Mucosa of rectum (tissue), 2 donors: ENCODE data around the gene DUSP2.

Experiments used
- H3K27ac ChIP-seq, 2 donors: one replicate each; pipeline ENCODE4 v1.7.0; 2013; ENCODE audit warnings: inconsistent platforms in 2 of 2, low read depth in 2 of 2, low read length in 2 of 2
- H3K27me3 ChIP-seq, 2 donors: one replicate each; pipeline ENCODE4 v1.7.0; 2013; ENCODE audit warnings: low read length in 2 of 2; ENCODE audit not compliant: control insufficient read depth in 2 of 2, insufficient read depth in 2 of 2
- H3K36me3 ChIP-seq, 2 donors: one replicate each; pipeline ENCODE4 v1.7.0; 2013; ENCODE audit warnings: low read length in 2 of 2; ENCODE audit not compliant: control insufficient read depth in 2 of 2, insufficient read depth in 2 of 2
- H3K4me1 ChIP-seq, 2 donors: one replicate each; pipeline ENCODE4 v1.7.0; 2013; ENCODE audit warnings: low read length in 2 of 2, mild to moderate bottlenecking in 1 of 2; ENCODE audit not compliant: control insufficient read depth in 2 of 2, insufficient read depth in 2 of 2
- H3K4me3 ChIP-seq, 2 donors: one replicate each; pipeline ENCODE4 v1.7.0; 2013; ENCODE audit warnings: low read length in 2 of 2
- H3K9ac ChIP-seq, 2 donors: one replicate each; pipeline ENCODE4 v1.7.0; 2013; ENCODE audit warnings: low read length in 2 of 2, low read depth in 1 of 2, mild to moderate bottlenecking in 1 of 2
- H3K9me3 ChIP-seq, 2 donors: one replicate each; pipeline ENCODE4 v1.7.0; 2013; ENCODE audit warnings: low read length in 2 of 2; ENCODE audit not compliant: control insufficient read depth in 2 of 2
- donor health status: healthy.
- donor health status: Normal muscosa, but diverticular disease.

The DUSP2 gene

GRCh38 chr2:96145036-96145847 is at the start of gene DUSP2:
Gene DUSP2 (minus strand): TSS chr2:96145440. CDS start chr2:96145354, 86 bp downstream.
- no peaks in the 10 kb centered on the region for H3K27me3 ChIP-seq
- peak within 1 kb of the TSS; percentile 56 to 65 for H3K9ac ChIP-seq
- peaks cover 26 to 29% of the 10 kb centered on the region in 2 donors for H3K4me1 ChIP-seq
- H3K9me3 ChIP-seq, result no peaks in the 10 kb centered on the region
- H3K4me3 ChIP-seq, result peak within 1 kb of the TSS; percentile 67 to 70
- no peaks in the 10 kb centered on the region for H3K36me3 ChIP-seq
- peak within 1 kb of the TSS; percentile 65 to 68 for H3K27ac ChIP-seq

DNA sequence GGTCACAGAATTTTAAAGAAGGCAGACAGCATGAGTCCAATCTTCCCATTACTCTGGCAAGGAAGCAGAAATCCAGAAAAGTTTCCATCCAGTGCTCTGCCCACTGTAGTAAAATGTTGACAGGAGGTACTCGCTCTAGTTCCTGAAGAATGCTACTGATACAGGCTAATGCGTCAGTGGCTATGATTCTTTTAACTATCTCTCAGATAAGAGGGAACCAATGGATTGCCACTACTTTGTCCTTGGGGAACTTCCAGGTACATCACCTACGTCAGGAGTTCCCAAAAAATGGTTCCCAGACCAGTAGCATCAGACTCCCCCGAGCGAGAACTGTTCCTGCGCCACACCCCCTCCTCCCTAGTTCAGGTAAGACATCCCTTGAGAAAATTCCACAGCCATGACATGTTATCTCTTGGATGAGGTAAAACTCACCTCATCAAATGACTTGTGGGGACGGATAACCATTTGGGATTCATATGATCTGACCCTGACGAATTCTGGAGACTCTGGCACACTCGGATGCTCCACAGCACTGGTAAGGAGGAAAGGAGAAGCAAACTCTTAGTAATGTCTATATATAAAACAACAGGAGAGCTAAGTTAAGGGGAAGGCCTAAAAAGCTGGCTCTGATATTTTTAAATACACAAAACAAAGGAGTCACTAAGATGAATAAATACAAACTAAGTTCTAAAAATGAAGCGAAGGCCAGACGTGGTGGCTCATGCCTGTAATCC is 46.9 kb upstream of the DUSP2 start:
- H3K4me1 ChIP-seq, result peaks cover 9 to 12% of the 10 kb centered on the region in 2 donors
- H3K27ac ChIP-seq, result no peak overlapping the region
- no peaks in the 10 kb centered on the region for H3K9me3 ChIP-seq
- H3K4me3 ChIP-seq, result no peak overlapping the region
- no peaks in the 10 kb centered on the region for H3K27me3 ChIP-seq
- peaks cover 44 to 59% of the 10 kb centered on the region in 2 donors for H3K36me3 ChIP-seq
- H3K9ac ChIP-seq, result no peak overlapping the region

GRCh38 chr2:96188821-96189526 is 43.7 kb upstream of the DUSP2 start:
- Histone ChIP-seq H3K4me3 (no peak overlapping the region), H3K27me3 (no peaks in the 10 kb centered on the region), H3K4me1 (no peaks in the 10 kb centered on the region), H3K9ac (no peak overlapping the region), H3K27ac (no peak overlapping the region), H3K36me3 (peaks cover 52 to 74% of the 10 kb centered on the region in 2 donors), H3K9me3 (no peaks in the 10 kb centered on the region)

- Histone ChIP-seq H3K27ac (no peak overlapping the region), H3K36me3 (peaks cover 30 to 51% of the 10 kb centered on the region in 2 donors), H3K4me1 (no peaks in the 10 kb centered on the region), H3K4me3 (no peak overlapping the region), H3K27me3 (no peaks in the 10 kb centered on the region), H3K9ac (no peak overlapping the region), H3K9me3 (no peaks in the 10 kb centered on the region)
These were observed 41.3 kb upstream of the DUSP2 start for GRCh38 chr2:96186562-96186961.

- H3K9ac ChIP-seq, result no peak overlapping the region
- H3K27ac ChIP-seq, result no peak overlapping the region
- peaks cover 27 to 45% of the 10 kb centered on the region in 2 donors for H3K36me3 ChIP-seq
- H3K9me3 ChIP-seq, result no peaks in the 10 kb centered on the region
- no peaks in the 10 kb centered on the region for H3K4me1 ChIP-seq
- H3K4me3 ChIP-seq, result no peak overlapping the region
- no peaks in the 10 kb centered on the region for H3K27me3 ChIP-seq
These were observed 40.3 kb upstream of the DUSP2 start for GRCh38 chr2:96185516-96185915.

DNA sequence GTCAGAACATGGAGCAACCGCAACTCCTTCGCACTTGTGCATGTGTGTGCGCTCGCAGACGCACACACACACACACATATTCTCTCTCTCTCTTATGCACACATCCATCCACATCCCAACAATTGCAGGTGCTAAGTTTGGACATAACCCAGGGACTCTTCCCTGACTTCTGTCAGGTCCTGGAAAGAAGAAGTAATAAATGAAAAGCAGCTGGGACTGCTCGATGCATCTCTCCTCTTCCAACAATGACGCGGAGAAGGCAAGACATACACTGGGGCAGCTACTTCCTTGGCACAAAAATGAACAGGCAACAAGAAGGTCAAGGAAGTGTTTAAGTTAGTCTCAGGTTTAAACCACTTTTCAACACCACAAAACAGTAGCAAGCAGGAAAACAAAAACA is 39.7 kb upstream of the DUSP2 start:
- no peak overlapping the region for H3K9ac ChIP-seq
- no peaks in the 10 kb centered on the region for H3K4me1 ChIP-seq
- no peak overlapping the region for H3K4me3 ChIP-seq
- no peak overlapping the region for H3K27ac ChIP-seq
- no peaks in the 10 kb centered on the region for H3K9me3 ChIP-seq
- no peaks in the 10 kb centered on the region for H3K27me3 ChIP-seq
- peaks cover 24 to 40% of the 10 kb centered on the region in 2 donors for H3K36me3 ChIP-seq

- Histone ChIP-seq H3K27me3 (no peaks in the 10 kb centered on the region), H3K4me1 (no peaks in the 10 kb centered on the region), H3K27ac (no peak overlapping the region), H3K9ac (no peak overlapping the region), H3K9me3 (no peaks in the 10 kb centered on the region), H3K4me3 (no peak overlapping the region), H3K36me3 (peaks cover 22 to 38% of the 10 kb centered on the region in 2 donors)
These were observed 38.9 kb upstream of the DUSP2 start for GRCh38 chr2:96184188-96184587.

GRCh38 chr2:96181529-96181928 is 36.3 kb upstream of the DUSP2 start:
- Histone ChIP-seq H3K36me3 (peaks cover 11 to 25% of the 10 kb centered on the region in 2 donors), H3K9me3 (no peaks in the 10 kb centered on the region), H3K4me1 (no peaks in the 10 kb centered on the region), H3K9ac (no peak overlapping the region), H3K4me3 (no peak overlapping the region), H3K27ac (no peak overlapping the region), H3K27me3 (no peaks in the 10 kb centered on the region)

- Histone ChIP-seq H3K9ac (no peak overlapping the region), H3K9me3 (no peaks in the 10 kb centered on the region), H3K27ac (no peak overlapping the region), H3K4me1 (no peaks in the 10 kb centered on the region), H3K4me3 (no peak overlapping the region), H3K27me3 (no peaks in the 10 kb centered on the region), H3K36me3 (peaks cover 4 to 15% of the 10 kb centered on the region in 2 donors)
These were observed 35.3 kb upstream of the DUSP2 start for GRCh38 chr2:96180521-96180920.

GRCh38 chr2:96180002-96180401 is 34.8 kb upstream of the DUSP2 start:
- no peaks in the 10 kb centered on the region for H3K4me1 ChIP-seq
- no peaks in the 10 kb centered on the region for H3K9me3 ChIP-seq
- no peak overlapping the region for H3K27ac ChIP-seq
- peaks cover 4 to 10% of the 10 kb centered on the region in 2 donors for H3K36me3 ChIP-seq
- no peaks in the 10 kb centered on the region for H3K27me3 ChIP-seq
- H3K9ac ChIP-seq, result no peak overlapping the region
- H3K4me3 ChIP-seq, result no peak overlapping the region
